SK-N-SH (cell line): ENCODE results near the gene ARTN. TPM values are rescaled to one million over a fixed set of nuclear protein-coding genes. Genes with fewer than 3 reads are reported as not detected.

Experiments
- CTCF ChIA-PET: fragments of 300-600, 350-600 bp; formaldehyde crosslinking; extraction: SDS; loops from one replicate; lab custom pipeline; 2021; lab: Yijun Ruan, JAX
- POLR2A ChIA-PET: fragments of 350-600 bp; sonication (Branson Sonifier 250); formaldehyde crosslinking; extraction: SDS; loops from one replicate; lab custom pipeline; 2020; ENCODE audit warnings: antibody characterized with exemption, inconsistent platforms; lab: Yijun Ruan, JAX
- DNase-seq: peaks from one replicate; pipeline ENCODE4 v3.0.0; 2012
- H2AFZ ChIP-seq: fragments of 200-600 bp; sonication (generic); 2 replicates; pipeline ENCODE4 v1.8.1; 2016; ENCODE audit warnings: antibody characterized with exemption, mild to moderate bottlenecking, low read depth
- H3F3A ChIP-seq: fragments of 200-600 bp; sonication (generic); replicated peaks from 2 replicates; pipeline ENCODE3; 2016; ENCODE audit warnings: antibody characterized with exemption, mild to moderate bottlenecking; ENCODE audit not compliant: insufficient read depth
- H3K27ac ChIP-seq, 2 experiments: fragments of 200-500 bp in 1 of 2; fragments of 200-600 bp in 1 of 2; sonication (Bioruptor generic) in 1 of 2; sonication (generic), shearing (Covaris generic) in 1 of 2; 2 replicates each; pipeline versions ENCODE4 v1.5.1 to v1.6.1; 2014 to 2016; ENCODE audit warnings: low read depth in 2 of 2, inconsistent platforms in 1 of 2, low read length in 1 of 2, mild to moderate bottlenecking in 1 of 2, mixed read lengths in 1 of 2
- H3K27me3 ChIP-seq: fragments of 200-600 bp; sonication (generic), shearing (Covaris generic); 2 replicates; pipeline ENCODE4 v1.6.1; 2016; ENCODE audit warnings: mixed run types; ENCODE audit not compliant: insufficient read depth
- H3K36me3 ChIP-seq, 2 experiments: fragments of 200-500 bp in 1 of 2; fragments of 200-600 bp in 1 of 2; sonication (Bioruptor generic) in 1 of 2; sonication (generic) in 1 of 2; replicated peaks in 1 of 2; 2 replicates each; pipeline versions ENCODE3 to v1.5.1; 2014 to 2016; ENCODE audit warnings: low read length in 1 of 2, mild to moderate bottlenecking in 1 of 2; ENCODE audit not compliant: insufficient read depth in 2 of 2, control insufficient read depth in 1 of 2
- H3K4me1 ChIP-seq, 2 experiments: fragments of 200-500 bp in 1 of 2; fragments of 200-600 bp in 1 of 2; sonication (Bioruptor generic) in 1 of 2; sonication (generic), shearing (Covaris generic) in 1 of 2; 2 replicates each; pipeline versions ENCODE4 v1.5.1 to v1.6.1; 2014 to 2016; ENCODE audit warnings: low read depth in 1 of 2, low read length in 1 of 2, mixed run types in 1 of 2; ENCODE audit not compliant: insufficient read depth in 2 of 2, control insufficient read depth in 1 of 2
- H3K4me2 ChIP-seq: fragments of 200-600 bp; sonication (generic), shearing (Covaris generic); 2 replicates; pipeline ENCODE4 v1.6.1; 2017; ENCODE audit warnings: mixed run types
- H3K4me3 ChIP-seq, 2 experiments: fragments of 200-500 bp in 1 of 2; fragments of 200-600 bp in 1 of 2; sonication (Bioruptor generic) in 1 of 2; sonication (generic), shearing (Covaris generic) in 1 of 2; 2 replicates each; pipeline versions ENCODE4 v1.5.1 to v1.8.1; 2014 to 2016; ENCODE audit warnings: low read depth in 2 of 2, inconsistent platforms in 1 of 2, low read length in 1 of 2, mild to moderate bottlenecking in 1 of 2, mixed read lengths in 1 of 2, moderate library complexity in 1 of 2
- H3K79me2 ChIP-seq: fragments of 200-600 bp; sonication (generic); 2 replicates; pipeline ENCODE4 v1.8.1; 2017; ENCODE audit warnings: mild to moderate bottlenecking; ENCODE audit not compliant: insufficient read depth
- H3K9ac ChIP-seq: fragments of 200-600 bp; sonication (generic); 2 replicates; pipeline ENCODE4 v1.6.1; 2017; ENCODE audit warnings: mixed run types
- H3K9me2 ChIP-seq: fragments of 200-600 bp; sonication (generic); 2 replicates; pipeline ENCODE4 v1.6.1; 2017; ENCODE audit warnings: mixed run types
- H3K9me3 ChIP-seq: fragments of 200-600 bp; sonication (generic); 2 replicates; pipeline ENCODE4 v1.6.1; 2017; ENCODE audit warnings: mixed run types, mild to moderate bottlenecking, moderate library complexity
- H4K20me1 ChIP-seq: fragments of 200-600 bp; sonication (generic); 2 replicates; pipeline ENCODE4 v1.6.1; 2017; ENCODE audit warnings: mild to moderate bottlenecking, mixed run types; ENCODE audit not compliant: insufficient read depth
- EP300 ChIP-seq, 2 experiments: IDR thresholded peaks; 2 replicates each; pipeline versions ENCODE4 v1.4.0 to v1.6.1; 2012; ENCODE audit warnings: borderline replicate concordance in 1 of 2, low read depth in 1 of 2, low read length in 1 of 2
- GATA2 ChIP-seq: sonication (generic); formaldehyde crosslinking; IDR thresholded peaks from 2 replicates; pipeline ENCODE4 v1.5.0; 2020; ENCODE audit warnings: mild to moderate bottlenecking, missing genetic modification reagents
- MEF2A ChIP-seq: IDR thresholded peaks from 2 replicates; pipeline ENCODE4 v1.4.0; 2012; ENCODE audit warnings: low read depth, borderline replicate concordance
- NFIC ChIP-seq: IDR thresholded peaks from 2 replicates; pipeline ENCODE4 v1.4.0; 2012; ENCODE audit warnings: borderline replicate concordance
- POLR2AphosphoS5 ChIP-seq: IDR thresholded peaks from 2 replicates; pipeline ENCODE4 v1.6.1; 2012; ENCODE audit warnings: low read depth, low read length
- RCOR1 ChIP-seq: fragments of 150-350 bp; IDR thresholded peaks from 2 replicates; pipeline ENCODE4 v1.6.1; 2017; ENCODE audit warnings: antibody characterized with exemption, low read length
- RFX5 ChIP-seq: IDR thresholded peaks from 2 replicates; pipeline ENCODE4 v1.6.1; 2012; ENCODE audit warnings: mild to moderate bottlenecking, improper control_type of control experiment, low read length
- SMC3 ChIP-seq: IDR thresholded peaks from 2 replicates; pipeline ENCODE4 v1.6.1; 2012; ENCODE audit warnings: low read depth, low read length, improper control_type of control experiment
- TCF12 ChIP-seq: IDR thresholded peaks from 2 replicates; pipeline ENCODE4 v1.4.0; 2012
- YY1 ChIP-seq: IDR thresholded peaks from 2 replicates; pipeline ENCODE4 v1.4.0; 2012; ENCODE audit warnings: low read depth, mild to moderate bottlenecking
- WGBS: methylation state at CpG from one replicate; pipeline ENCODE4 v1.1.6; 2017; ENCODE audit warnings: low lambda C conversion rate; 5-methylcytosine and 5-hydroxymethylcytosine counted together
- polyA plus RNA-seq, 3 experiments: library from polyadenylated mRNA; depleted of rRNA; stranded (reverse); fragments of >200 nt; gene quantifications; 2 replicates each; pipeline ENCODE4 v1.2.3, GENCODE V29; 2012
- TF ChIP-seq, protein P1 (sequence below): IDR thresholded peaks from 2 replicates; pipeline ENCODE4 v1.6.1; 2012; ENCODE audit warnings: mild to moderate bottlenecking, low read depth, low read length, moderate library complexity
- TF ChIP-seq, protein P2 (sequence below): IDR thresholded peaks from 2 replicates; pipeline ENCODE4 v1.4.0; 2012; ENCODE audit warnings: low read depth, borderline replicate concordance
- TF ChIP-seq, protein P3 (sequence below): IDR thresholded peaks from 2 replicates; pipeline ENCODE4; 2012
- TF ChIP-seq, protein P4 (sequence below): IDR thresholded peaks from 2 replicates; pipeline ENCODE4 v1.4.0; 2012; ENCODE audit warnings: low read depth
- TF ChIP-seq, protein P5 (sequence below): fragments of 150-350 bp; IDR thresholded peaks from 2 replicates; pipeline ENCODE4 v1.6.1; 2017; ENCODE audit warnings: antibody characterized with exemption, low read length, low read depth, borderline replicate concordance
- TF ChIP-seq, protein P6 (sequence below): IDR thresholded peaks from 2 replicates; pipeline ENCODE4 v1.4.0; 2012; ENCODE audit warnings: low read depth, borderline replicate concordance
- TF ChIP-seq, protein P7 (sequence below): fragments of 150-350 bp; IDR thresholded peaks from 2 replicates; pipeline ENCODE4 v1.6.1; 2016; ENCODE audit warnings: mild to moderate bottlenecking, low read depth, low read length

Gene ARTN
- polyA plus RNA-seq, 1 of the 3 experiments (the other 2 are of a cell fraction), result 0.69 TPM

DNA sequence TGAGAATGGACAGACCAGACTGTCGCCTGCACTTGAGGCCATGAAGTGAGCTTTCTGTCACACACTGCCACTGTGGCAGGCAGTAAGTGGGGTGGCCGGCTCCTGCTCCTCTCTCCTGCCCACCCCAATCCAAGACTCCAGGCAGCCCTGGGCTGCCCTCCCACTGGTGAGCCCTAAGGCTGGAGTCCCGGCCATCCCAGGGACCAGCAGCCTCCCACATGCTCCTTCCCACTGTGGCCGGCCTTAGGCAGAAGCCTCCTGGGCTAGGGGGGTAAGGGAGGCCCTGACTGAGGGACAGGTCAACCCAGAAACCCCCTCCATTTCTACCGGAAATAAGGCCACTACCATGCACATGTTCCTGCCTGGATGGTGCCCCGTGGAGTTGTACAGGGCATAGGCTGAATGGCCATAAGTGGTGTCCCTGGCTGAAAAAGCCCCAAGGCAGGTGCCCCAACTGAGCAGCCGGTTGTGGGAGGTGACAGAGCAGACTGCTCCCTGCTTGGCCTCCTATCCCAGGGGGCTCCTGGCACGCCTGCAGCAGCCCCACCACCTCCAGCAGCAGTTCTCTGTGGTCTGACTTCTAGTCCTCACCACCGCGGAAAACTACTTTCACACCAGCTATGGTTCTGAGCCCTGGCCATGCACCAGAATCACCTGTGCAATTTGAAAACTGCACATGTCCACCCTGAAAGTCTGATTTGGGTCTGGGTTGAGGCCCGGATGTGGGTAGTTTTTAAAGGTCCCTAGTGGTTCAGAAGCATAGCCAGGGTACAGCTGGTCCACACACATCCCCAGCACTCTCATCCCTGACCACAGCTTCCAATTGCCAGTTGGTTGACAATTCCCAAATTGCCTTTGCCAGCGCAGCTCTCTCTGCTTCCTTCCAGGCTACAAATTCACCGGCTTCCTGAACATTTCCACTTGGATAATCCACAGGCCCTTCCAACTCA is 1.6 kb upstream of the ARTN start:
- CTCF ChIA-PET, result interaction anchor here (0.7 to 15.4 kb wide), 5 partner anchors 15 to 402 kb away, joined by 3 to 533 read pairs (median 105); partner anchors contain the start of genes IPO13 and PTPRF
- TF ChIP-seq, protein P1, sequence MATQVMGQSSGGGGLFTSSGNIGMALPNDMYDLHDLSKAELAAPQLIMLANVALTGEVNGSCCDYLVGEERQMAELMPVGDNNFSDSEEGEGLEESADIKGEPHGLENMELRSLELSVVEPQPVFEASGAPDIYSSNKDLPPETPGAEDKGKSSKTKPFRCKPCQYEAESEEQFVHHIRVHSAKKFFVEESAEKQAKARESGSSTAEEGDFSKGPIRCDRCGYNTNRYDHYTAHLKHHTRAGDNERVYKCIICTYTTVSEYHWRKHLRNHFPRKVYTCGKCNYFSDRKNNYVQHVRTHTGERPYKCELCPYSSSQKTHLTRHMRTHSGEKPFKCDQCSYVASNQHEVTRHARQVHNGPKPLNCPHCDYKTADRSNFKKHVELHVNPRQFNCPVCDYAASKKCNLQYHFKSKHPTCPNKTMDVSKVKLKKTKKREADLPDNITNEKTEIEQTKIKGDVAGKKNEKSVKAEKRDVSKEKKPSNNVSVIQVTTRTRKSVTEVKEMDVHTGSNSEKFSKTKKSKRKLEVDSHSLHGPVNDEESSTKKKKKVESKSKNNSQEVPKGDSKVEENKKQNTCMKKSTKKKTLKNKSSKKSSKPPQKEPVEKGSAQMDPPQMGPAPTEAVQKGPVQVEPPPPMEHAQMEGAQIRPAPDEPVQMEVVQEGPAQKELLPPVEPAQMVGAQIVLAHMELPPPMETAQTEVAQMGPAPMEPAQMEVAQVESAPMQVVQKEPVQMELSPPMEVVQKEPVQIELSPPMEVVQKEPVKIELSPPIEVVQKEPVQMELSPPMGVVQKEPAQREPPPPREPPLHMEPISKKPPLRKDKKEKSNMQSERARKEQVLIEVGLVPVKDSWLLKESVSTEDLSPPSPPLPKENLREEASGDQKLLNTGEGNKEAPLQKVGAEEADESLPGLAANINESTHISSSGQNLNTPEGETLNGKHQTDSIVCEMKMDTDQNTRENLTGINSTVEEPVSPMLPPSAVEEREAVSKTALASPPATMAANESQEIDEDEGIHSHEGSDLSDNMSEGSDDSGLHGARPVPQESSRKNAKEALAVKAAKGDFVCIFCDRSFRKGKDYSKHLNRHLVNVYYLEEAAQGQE, result no peak
- TF ChIP-seq NFIC (no peak), MEF2A (no peak), TCF12 (no peak), YY1 (no peak), SMC3 (no peak), EP300 (IDR thresholded peaks at IDR 0.05; ENCODE audit: borderline replicate concordance in 1 of 2, low read depth in 1 of 2, low read length in 1 of 2) (no peak), GATA2 (CRISPR knock-in tag) (no peak), POLR2AphosphoS5 (no peak), RCOR1 (no peak), RFX5 (no peak)
- TF ChIP-seq, protein P2, sequence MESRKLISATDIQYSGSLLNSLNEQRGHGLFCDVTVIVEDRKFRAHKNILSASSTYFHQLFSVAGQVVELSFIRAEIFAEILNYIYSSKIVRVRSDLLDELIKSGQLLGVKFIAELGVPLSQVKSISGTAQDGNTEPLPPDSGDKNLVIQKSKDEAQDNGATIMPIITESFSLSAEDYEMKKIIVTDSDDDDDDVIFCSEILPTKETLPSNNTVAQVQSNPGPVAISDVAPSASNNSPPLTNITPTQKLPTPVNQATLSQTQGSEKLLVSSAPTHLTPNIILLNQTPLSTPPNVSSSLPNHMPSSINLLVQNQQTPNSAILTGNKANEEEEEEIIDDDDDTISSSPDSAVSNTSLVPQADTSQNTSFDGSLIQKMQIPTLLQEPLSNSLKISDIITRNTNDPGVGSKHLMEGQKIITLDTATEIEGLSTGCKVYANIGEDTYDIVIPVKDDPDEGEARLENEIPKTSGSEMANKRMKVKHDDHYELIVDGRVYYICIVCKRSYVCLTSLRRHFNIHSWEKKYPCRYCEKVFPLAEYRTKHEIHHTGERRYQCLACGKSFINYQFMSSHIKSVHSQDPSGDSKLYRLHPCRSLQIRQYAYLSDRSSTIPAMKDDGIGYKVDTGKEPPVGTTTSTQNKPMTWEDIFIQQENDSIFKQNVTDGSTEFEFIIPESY, result no peak
- TF ChIP-seq, protein P3, sequence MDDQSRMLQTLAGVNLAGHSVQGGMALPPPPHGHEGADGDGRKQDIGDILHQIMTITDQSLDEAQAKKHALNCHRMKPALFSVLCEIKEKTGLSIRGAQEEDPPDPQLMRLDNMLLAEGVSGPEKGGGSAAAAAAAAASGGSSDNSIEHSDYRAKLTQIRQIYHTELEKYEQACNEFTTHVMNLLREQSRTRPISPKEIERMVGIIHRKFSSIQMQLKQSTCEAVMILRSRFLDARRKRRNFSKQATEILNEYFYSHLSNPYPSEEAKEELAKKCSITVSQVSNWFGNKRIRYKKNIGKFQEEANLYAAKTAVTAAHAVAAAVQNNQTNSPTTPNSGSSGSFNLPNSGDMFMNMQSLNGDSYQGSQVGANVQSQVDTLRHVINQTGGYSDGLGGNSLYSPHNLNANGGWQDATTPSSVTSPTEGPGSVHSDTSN, result no peak
- TF ChIP-seq, protein P4, sequence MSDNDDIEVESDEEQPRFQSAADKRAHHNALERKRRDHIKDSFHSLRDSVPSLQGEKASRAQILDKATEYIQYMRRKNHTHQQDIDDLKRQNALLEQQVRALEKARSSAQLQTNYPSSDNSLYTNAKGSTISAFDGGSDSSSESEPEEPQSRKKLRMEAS, result no peak
- TF ChIP-seq, protein P5, sequence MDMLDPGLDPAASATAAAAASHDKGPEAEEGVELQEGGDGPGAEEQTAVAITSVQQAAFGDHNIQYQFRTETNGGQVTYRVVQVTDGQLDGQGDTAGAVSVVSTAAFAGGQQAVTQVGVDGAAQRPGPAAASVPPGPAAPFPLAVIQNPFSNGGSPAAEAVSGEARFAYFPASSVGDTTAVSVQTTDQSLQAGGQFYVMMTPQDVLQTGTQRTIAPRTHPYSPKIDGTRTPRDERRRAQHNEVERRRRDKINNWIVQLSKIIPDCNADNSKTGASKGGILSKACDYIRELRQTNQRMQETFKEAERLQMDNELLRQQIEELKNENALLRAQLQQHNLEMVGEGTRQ, result no peak
- TF ChIP-seq, protein P6, sequence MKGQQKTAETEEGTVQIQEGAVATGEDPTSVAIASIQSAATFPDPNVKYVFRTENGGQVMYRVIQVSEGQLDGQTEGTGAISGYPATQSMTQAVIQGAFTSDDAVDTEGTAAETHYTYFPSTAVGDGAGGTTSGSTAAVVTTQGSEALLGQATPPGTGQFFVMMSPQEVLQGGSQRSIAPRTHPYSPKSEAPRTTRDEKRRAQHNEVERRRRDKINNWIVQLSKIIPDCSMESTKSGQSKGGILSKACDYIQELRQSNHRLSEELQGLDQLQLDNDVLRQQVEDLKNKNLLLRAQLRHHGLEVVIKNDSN, result no peak
- TF ChIP-seq, protein P7, sequence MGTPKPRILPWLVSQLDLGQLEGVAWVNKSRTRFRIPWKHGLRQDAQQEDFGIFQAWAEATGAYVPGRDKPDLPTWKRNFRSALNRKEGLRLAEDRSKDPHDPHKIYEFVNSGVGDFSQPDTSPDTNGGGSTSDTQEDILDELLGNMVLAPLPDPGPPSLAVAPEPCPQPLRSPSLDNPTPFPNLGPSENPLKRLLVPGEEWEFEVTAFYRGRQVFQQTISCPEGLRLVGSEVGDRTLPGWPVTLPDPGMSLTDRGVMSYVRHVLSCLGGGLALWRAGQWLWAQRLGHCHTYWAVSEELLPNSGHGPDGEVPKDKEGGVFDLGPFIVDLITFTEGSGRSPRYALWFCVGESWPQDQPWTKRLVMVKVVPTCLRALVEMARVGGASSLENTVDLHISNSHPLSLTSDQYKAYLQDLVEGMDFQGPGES, result no peak
- POLR2A ChIA-PET, result no interaction called here
- Histone ChIP-seq H3K27ac (no peak overlapping the region; a peak in 1 of 4 replicates), H2AFZ (no peak overlapping the region), H3K4me1 (peaks cover 0 to 10% of the 10 kb centered on the region in 2 experiments; a peak in 2 of 4 replicates), H3K9me3 (no peaks in the 10 kb centered on the region), H3K79me2 (no peaks in the 10 kb centered on the region), H3K9me2 (no peaks in the 10 kb centered on the region), H3K4me2 (no peak overlapping the region), H3K27me3 (no peaks in the 10 kb centered on the region), H3K4me3 (no peak overlapping the region), H3K9ac (no peak overlapping the region), H4K20me1 (no peaks in the 10 kb centered on the region), H3F3A (no peaks in the 10 kb centered on the region), H3K36me3 (peaks cover 0 to 7% of the 10 kb centered on the region in 2 experiments)
- WGBS, result 86% methylated on average over 6 of the region's 13 CpGs
- no peak for DNase-seq
